Measurements from ENCODE around the gene RTF2. TPM values are rescaled to one million over a fixed set of nuclear protein-coding genes. Genes with fewer than 3 reads are reported as not detected.

Gene RTF2
- total and polyA plus RNA-seq, 8 donors, result 5.5 to 87.5 (median 54.7) TPM

GRCh38 chr20:56516631-56517030, 48.2 kb downstream of the RTF2 start:
- no peak overlapping the region for H3K27ac ChIP-seq
- H3K4me3 ChIP-seq, result no peak overlapping the region
- intact Hi-C loops (cut with DNase I; ENCODE audit: low total_unique reads), result no loop called here
- WGBS, 5 donors, result 75 to 92% (median 88%) methylated on average over 5 of the region's 5 CpGs
- peaks cover 48 to 96% (median 88%) of the 10 kb centered on the region in 4 donors for H3K36me3 ChIP-seq
- peaks cover 14 to 30% (median 27%) of the 10 kb centered on the region in 4 donors for H3K9me3 ChIP-seq
- H3K27me3 ChIP-seq, result no peaks in the 10 kb centered on the region
- no peak for DNase-seq
- peaks cover 0 to 20% (median 0%) of the 10 kb centered on the region in 4 donors for H3K4me1 ChIP-seq
- TF ChIP-seq EP300 (IDR thresholded peaks at IDR 0.05) (no peak), CTCF (IDR thresholded peaks at IDR 0.05) (no peak), POLR2A (IDR thresholded peaks at IDR 0.05) (no peak), POLR2AphosphoS5 (IDR thresholded peaks at IDR 0.05) (no peak)

- no peak overlapping the region for H3K4me3 ChIP-seq
- peaks cover 0 to 20% (median 0%) of the 10 kb centered on the region in 4 donors for H3K4me1 ChIP-seq
- H3K27me3 ChIP-seq, result no peaks in the 10 kb centered on the region
- peaks cover 48 to 95% (median 86%) of the 10 kb centered on the region in 4 donors for H3K36me3 ChIP-seq
- no peak overlapping the region for H3K27ac ChIP-seq
- intact Hi-C loops (cut with DNase I; ENCODE audit: low total_unique reads), result no loop called here
- 76 to 96% (median 90%) methylated on average over 7 of the region's 7 CpGs for WGBS, 5 donors
- no peak for DNase-seq
- peaks cover 14 to 31% (median 28%) of the 10 kb centered on the region in 4 donors for H3K9me3 ChIP-seq
- TF ChIP-seq CTCF (IDR thresholded peaks at IDR 0.05) (no peak), POLR2AphosphoS5 (IDR thresholded peaks at IDR 0.05) (no peak), POLR2A (IDR thresholded peaks at IDR 0.05) (no peak), EP300 (IDR thresholded peaks at IDR 0.05) (no peak)
These were observed 48.8 kb downstream of the RTF2 start for GRCh38 chr20:56517211-56517610.

GRCh38 chr20:56517641-56518040, 49.2 kb downstream of the RTF2 start:
- DNase-seq, result no peak
- Histone ChIP-seq H3K27ac (no peak overlapping the region), H3K9me3 (peaks cover 14 to 31% (median 28%) of the 10 kb centered on the region in 4 donors), H3K4me3 (no peak overlapping the region), H3K27me3 (no peaks in the 10 kb centered on the region), H3K4me1 (peaks cover 0 to 20% (median 0%) of the 10 kb centered on the region in 4 donors), H3K36me3 (peaks cover 48 to 91% (median 83%) of the 10 kb centered on the region in 4 donors)
- WGBS, 5 donors, result 84 to 96% (median 92%) methylated on average over 8 of the region's 8 CpGs
- intact Hi-C loops (cut with DNase I; ENCODE audit: low total_unique reads), result no loop called here
- TF ChIP-seq POLR2AphosphoS5 (IDR thresholded peaks at IDR 0.05), result no peak
- no peak for TF ChIP-seq EP300 (IDR thresholded peaks at IDR 0.05)
- TF ChIP-seq POLR2A (IDR thresholded peaks at IDR 0.05), result no peak
- TF ChIP-seq CTCF (IDR thresholded peaks at IDR 0.05), result no peak

GRCh38 chr20:56518126-56518525, 49.7 kb downstream of the RTF2 start:
- Histone ChIP-seq H3K4me1 (peaks cover 0 to 20% (median 0%) of the 10 kb centered on the region in 4 donors), H3K36me3 (peaks cover 48 to 86% (median 78%) of the 10 kb centered on the region in 4 donors), H3K4me3 (no peak overlapping the region), H3K27me3 (no peaks in the 10 kb centered on the region), H3K9me3 (peaks cover 14 to 31% (median 28%) of the 10 kb centered on the region in 4 donors), H3K27ac (no peak overlapping the region)
- DNase-seq, result no peak
- TF ChIP-seq POLR2A (IDR thresholded peaks at IDR 0.05) (no peak), EP300 (IDR thresholded peaks at IDR 0.05) (no peak), POLR2AphosphoS5 (IDR thresholded peaks at IDR 0.05) (no peak), CTCF (IDR thresholded peaks at IDR 0.05) (no peak)
- WGBS, 5 donors, result 87 to 99% (median 98%) methylated on average over 12 to 14 of the region's 14 CpGs
- intact Hi-C loops (cut with DNase I; ENCODE audit: low total_unique reads), result no loop called here
